MM.1S (cell line): Measurements from ENCODE around the gene VMP1.
A peak's percentile ranks its signal among the peaks of the same experiment; 100 is the strongest.

Experiments used
- CTCF ChIP-seq: fragments of 300-600 bp; sonication (generic); IDR thresholded peaks from 2 replicates; pipeline ENCODE4 v1.5.1; 2016; ENCODE audit warnings: antibody characterized with exemption, low read length, mixed read lengths
- EZH2 ChIP-seq: fragments of 300-600 bp; sonication (generic); optimal IDR thresholded peaks from 2 replicates; pipeline ENCODE3; 2017; ENCODE audit warnings: low read depth, mild to moderate bottlenecking, antibody characterized with exemption, low read length, mixed read lengths
- EZH2phosphoT487 ChIP-seq: fragments of 300-600 bp; sonication (generic); IDR thresholded peaks from 2 replicates; pipeline ENCODE4 v1.6.1; 2018; ENCODE audit warnings: antibody characterized with exemption, low read length

GRCh38 chr17:59859444-59860025, 152.1 kb downstream of the VMP1 start:
- TF ChIP-seq CTCF (peak; percentile 55), EZH2 (no peak), EZH2phosphoT487 (no peak)
